Activated CD4-positive, alpha-beta T cell treated with anti-CD3 and anti-CD28 coated beads, Interleukin-2, amount 50 U/mL, for 48 hours (primary cell): ENCODE measurements around the gene SERPINE3.

Experiments used
- DNase-seq, 2 experiments: peaks; one replicate each; pipeline ENCODE4 v3.0.0-alpha.2; 2020

The SERPINE3 gene

DNA sequence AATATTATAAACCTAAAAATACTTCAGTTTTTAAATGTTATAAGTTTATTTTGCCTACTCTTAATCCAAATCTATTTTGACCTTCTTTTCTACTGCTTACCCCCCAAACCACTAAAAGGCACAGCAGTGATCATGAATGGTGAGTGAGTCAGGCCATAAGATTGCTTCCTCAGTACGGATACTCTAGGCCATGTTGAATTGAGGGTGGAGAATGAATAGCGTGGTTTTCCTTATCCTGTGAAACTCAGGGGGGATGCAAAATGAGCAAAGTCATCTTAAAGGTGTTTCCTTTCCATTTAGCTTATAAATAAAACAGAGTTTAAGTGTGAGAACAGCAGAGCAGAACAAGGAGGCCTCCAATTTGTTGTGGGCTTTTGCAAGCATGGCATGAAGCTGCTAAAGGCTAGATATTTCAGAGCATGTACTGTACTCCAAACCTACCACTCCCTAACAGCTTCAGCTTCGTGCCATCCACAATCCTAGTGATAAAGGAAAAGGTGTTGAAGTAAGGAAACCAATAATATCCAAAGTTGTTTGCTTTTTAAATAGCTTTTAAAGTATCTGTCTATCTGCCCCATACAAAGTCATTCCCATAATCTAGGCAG, 25.0 kb downstream of the SERPINE3 start:
- no peak for DNase-seq

DNA sequence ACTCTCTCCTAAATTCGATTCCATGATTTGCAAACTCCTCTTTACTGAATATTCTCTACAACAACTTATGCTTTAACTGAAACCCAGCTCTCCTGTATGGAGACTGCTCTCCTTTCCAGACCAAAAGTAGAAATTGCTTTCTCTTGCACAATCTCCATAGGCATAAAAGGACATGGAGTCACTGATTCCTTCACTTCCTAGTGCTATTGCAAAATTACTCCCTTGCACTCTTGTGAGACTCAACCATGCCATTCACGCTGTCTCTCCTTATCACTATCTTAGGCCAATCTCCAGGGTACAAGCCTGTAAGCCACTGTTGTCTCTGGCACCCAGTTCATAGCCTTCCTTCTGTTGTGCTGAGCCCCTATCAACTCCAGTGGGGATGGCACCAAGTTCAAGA, 30.6 kb downstream of the SERPINE3 start:
- no peak for DNase-seq

DNA sequence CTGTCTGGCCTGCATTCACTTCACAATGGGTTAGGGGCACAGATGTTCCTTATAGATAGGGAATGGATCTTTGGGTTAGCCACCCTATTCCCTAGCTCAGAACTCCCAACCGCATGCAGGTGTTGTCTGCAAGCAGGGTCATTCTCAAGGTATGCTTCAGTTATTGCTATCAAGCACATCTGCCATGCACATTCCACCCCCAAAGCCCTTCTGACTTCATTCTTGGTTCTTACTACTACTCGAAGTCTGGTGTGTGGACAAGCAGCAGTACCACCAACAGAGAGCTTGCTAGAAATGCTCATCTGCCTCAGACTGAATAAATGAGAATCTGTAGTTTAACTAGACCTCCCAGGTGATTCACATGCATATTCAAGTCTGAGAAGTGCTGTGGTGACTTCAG, 31.3 kb downstream of the SERPINE3 start:
- DNase-seq: no peak

DNA sequence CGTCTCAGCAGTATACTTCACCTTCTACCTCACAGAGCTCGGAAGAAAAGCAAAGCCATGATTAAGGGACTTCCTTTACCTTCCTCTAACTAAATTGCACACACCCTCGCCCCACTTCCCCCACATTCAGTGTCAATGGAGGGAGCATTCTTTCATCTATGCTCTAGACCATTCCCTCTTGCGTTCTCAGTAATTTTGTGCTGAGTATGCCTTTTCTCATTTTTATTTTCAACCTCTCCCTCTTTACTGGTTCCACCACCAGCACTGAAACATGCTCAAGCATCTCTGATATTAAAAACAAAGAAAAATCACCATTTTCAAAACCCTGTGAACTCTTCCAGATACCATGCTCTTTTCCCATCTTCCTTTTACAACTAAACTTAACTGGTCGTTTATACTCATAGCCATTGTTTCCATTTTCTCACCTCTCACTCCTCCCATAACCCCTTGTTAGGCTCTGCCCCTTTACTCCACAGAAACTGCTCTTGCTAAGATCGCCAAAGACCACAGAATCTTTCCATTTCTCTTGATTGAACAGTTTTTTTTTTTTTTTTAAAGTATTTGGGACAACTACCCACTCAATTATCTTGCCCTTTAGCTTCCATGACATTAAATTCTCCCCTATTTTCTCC, 32.4 kb downstream of the SERPINE3 start:
- no peak for DNase-seq

DNA sequence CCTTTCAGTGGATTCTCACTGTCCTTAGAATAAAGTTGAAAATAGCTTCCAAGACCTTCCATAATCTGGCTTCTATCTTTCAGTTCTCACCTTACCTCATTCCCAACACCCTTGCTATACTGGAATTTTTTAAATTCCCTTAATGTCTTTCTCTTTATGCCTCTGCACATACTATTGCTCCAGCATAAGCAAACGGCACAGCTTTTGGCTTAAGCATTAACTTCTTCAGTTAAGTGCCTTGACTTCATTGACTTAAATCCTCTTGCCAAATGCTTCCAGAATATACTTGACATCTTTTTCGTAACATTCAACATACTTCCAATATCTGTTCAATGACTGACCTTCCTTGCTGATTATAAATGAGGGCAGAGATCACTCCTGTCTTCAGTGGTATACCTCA, 34.0 kb downstream of the SERPINE3 start:
- no peak for DNase-seq

- DNase-seq: no peak
These were observed 40.8 kb downstream of the SERPINE3 start for GRCh38 chr13:51380269-51380668.

GRCh38 chr13:51385114-51385513, 45.6 kb downstream of the SERPINE3 start:
- no peak for DNase-seq

GRCh38 chr13:51394724-51395123, 55.2 kb downstream of the SERPINE3 start:
- no peak for DNase-seq

DNA sequence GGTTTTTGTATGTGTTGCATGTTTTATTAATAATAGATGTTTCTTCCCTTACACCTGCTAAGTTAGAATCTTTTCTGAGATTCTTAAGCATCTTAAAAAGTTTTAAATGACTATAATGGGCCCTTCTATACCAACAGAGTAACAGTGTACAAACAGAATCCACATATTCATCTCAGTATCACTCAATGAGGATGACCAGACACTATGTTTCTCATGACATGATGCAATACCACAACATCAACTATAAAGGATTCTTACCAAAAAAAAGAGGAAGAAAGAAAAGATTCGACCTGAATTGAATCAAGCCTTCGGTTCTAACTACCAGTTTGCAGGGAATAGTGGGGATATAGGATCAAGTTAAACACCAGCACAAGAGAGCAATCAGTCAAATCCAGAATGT, 56.9 kb downstream of the SERPINE3 start:
- DNase-seq: no peak

DNA sequence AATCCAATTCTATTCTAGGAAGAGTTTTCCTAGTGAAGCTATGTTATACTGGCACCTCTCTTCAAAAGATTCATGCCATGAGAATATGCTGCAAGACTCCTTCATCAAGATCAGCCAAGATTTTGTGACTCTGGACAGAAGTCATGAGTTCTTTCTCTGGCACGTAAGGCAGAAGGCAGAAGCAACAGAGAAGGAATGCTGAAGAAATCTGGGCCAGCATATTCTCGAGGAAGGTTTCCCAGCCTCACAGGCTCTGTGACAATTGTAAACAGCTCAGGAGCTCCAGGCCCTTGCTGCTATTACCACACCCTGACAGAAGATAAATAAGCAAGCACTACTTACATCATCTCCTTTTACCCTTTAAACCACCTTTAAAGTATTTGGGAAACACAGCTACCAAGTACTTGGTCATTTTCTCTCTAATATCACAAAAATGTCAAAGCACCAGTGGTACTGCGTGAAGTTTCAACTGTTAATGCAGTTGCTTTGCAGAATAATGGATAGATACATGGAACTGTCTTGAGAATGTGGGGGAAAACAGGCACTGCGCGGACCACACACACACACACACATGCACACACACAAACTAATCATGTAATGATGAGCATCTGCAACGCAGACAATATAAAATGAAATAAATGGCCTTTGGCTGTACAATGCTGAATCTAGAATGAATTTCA, 57.9 kb downstream of the SERPINE3 start:
- DNase-seq: no peak

DNA sequence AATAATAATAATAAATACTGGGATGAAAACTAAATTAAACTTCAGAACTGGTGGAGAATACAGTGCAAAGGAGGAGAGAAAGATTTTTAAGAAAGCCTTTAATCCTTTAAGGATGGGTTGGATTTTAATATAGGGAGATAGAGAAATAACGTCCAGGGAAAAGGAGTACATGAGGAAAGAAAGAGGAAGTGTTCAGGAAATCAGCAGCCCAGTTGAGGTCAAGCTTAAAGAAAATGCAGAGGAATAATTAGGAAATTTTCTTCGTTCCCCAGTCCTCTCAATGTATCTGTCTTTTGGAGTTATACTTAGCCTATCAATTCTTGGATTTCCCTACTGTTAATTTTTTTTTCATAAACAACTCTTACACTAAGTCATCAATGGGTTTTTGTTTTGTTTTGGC, 65.7 kb downstream of the SERPINE3 start:
- DNase-seq: no peak

DNA sequence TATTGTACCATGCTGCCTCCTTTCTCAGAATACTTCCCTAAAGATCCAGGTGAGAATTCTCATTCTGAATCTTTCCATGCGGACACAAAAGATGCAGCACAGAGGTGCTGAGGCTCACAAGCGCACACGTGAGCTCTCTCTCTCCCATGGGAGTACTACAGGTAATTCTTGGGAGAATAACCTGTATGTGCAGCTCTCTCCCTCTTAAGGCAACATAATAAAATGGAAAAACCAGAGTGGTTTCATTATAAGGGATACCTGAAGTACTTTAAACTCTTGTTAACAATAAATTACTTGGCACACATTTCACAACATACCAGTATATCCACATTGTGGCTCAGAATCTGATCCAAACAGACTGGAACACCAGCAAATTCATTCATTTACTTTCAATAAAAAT, 72.9 kb downstream of the SERPINE3 start:
- no peak for DNase-seq
